K562 (cell line): Measurements from ENCODE around the gene MCEMP1. TPM values are rescaled to one million over a fixed set of nuclear protein-coding genes. Genes with fewer than 3 reads are reported as not detected.

Source experiments
- CAMTA2 ChIP-seq: fragments of 250-450 bp; sonication (Bioruptor Pico); conservative IDR thresholded peaks from 2 replicates; pipeline ENCODE4 v1.5.1; 2022
- CXXC5 ChIP-seq: fragments of 250-450 bp; sonication (Bioruptor Pico); IDR thresholded peaks from 2 replicates; pipeline ENCODE4 v1.8.0; 2022; ENCODE audit warnings: inconsistent platforms, mild to moderate bottlenecking, moderate library complexity
- PCBP1 ChIP-seq: fragments of 200-400 bp; formaldehyde crosslinking; IDR thresholded peaks from 2 replicates; pipeline ENCODE4 v1.6.1; 2018; ENCODE audit warnings: mild to moderate bottlenecking, low read depth, low read length; ENCODE audit not compliant: poor library complexity, severe bottlenecking
- PHF8 ChIP-seq: fragments of 200-600 bp; sonication (generic); IDR thresholded peaks from 2 replicates; pipeline ENCODE4 v1.6.1; 2012; ENCODE audit warnings: mixed run types, mild to moderate bottlenecking, inconsistent platforms, low read length, moderate library complexity, borderline replicate concordance
- RB1 ChIP-seq: fragments of 450-650 bp; IDR thresholded peaks from 2 replicates; pipeline ENCODE4 v1.6.1; 2017; ENCODE audit warnings: low read depth, mild to moderate bottlenecking
- SMAD3 ChIP-seq: fragments of 450-650 bp; formaldehyde crosslinking; conservative IDR thresholded peaks from 2 replicates; pipeline ENCODE4 v1.4.0; 2020; ENCODE audit warnings: mild to moderate bottlenecking
- polyA plus RNA-seq, 8 experiments: library from polyadenylated mRNA; depleted of rRNA in 4 of 8; stranded (reverse) in 5 of 8; unstranded in 3 of 8; fragments of >200 nt; fragmentation: Nextera tagmentation in 2 of 8; fragmentation: Illumina TruSeq in 1 of 8; extraction: Ambion mirVana in 2 of 8; extraction: Trizol in 1 of 8; gene quantifications; 2 replicates each; pipeline versions ENCODE4 v1.2.1 to v1.2.3, GENCODE V29; 2011 to 2014; ENCODE audit warnings: inconsistent platforms in 1 of 8, missing spikeins in 1 of 8
- total RNA-seq, 7 experiments: library from RNA; depleted of rRNA in 6 of 7; stranded (reverse); fragments of >200 nt in 6 of 7; fragmentation: Illumina TruSeq in 2 of 7; extraction: Trizol in 2 of 7; gene quantifications; 2 replicates each; pipeline versions ENCODE4 v1.2.1 to v1.2.3, GENCODE V29; 2011 to 2021; ENCODE audit warnings: low replicate concordance in 1 of 7
- TF ChIP-seq, protein P1 (sequence below): sonication (generic); formaldehyde crosslinking; IDR thresholded peaks from 2 replicates; pipeline ENCODE4 v1.8.1; 2023; ENCODE audit warnings: missing genetic modification reagents, mild to moderate bottlenecking, borderline replicate concordance
- TF ChIP-seq, protein P2 (sequence below): fragments of 250-450 bp; sonication (Bioruptor Pico); IDR thresholded peaks from 2 replicates; pipeline ENCODE4 v1.9.0; 2021; ENCODE audit warnings: mild to moderate bottlenecking
- TF ChIP-seq, protein P3 (sequence below): sonication (generic); formaldehyde crosslinking; IDR thresholded peaks from 2 replicates; pipeline ENCODE4 v1.9.0; 2022; ENCODE audit warnings: mild to moderate bottlenecking, missing genetic modification reagents
- TF ChIP-seq, protein P4 (sequence below): fragments of 450-650 bp; IDR thresholded peaks from 2 replicates; pipeline ENCODE4 v1.6.1; 2016; ENCODE audit warnings: mild to moderate bottlenecking, moderate library complexity

MCEMP1 gene
- total and polyA plus RNA-seq, 9 of the 15 experiments (the other 6 are each of a cell fraction or from before 2014, with no cell fraction given) = 0.11 to 1.8 (median 0.51) TPM

DNA sequence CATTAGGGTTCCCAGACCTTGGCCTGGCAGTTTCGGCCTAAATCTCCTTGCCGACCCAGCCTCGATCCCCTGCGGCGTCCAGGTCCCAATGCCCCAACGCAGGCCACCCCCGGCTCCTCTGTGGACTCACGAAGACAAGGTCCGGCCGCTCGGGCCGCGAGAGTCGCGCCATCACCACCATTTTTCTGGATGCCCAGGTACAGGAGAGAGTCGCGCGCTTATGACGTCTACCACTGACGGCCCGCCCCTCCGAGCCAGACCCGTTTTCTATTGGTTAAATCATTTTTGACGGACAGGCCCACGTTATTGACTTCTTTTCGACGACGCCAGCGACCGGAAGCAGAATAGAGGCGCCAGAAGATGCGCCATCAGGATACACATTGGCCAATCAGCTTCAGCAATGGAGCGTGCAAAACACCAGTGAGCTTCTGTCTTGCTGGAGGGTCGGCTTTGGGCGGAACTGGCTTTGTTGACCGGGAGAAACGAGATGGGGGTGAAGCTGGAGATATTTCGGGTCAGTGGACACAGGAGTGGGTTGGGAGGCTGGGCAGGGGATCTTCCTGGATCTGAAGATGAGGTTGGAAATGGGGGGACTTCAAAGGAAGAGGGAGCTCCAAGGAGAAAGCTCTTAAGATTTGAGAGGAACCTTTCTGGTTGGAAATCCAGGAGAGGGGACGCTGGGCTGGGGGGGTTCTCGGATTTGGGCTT is 47.4 kb upstream of the MCEMP1 start, which contains the start of the genes PET100 and XAB2 (continued):
- TF ChIP-seq, protein P1, sequence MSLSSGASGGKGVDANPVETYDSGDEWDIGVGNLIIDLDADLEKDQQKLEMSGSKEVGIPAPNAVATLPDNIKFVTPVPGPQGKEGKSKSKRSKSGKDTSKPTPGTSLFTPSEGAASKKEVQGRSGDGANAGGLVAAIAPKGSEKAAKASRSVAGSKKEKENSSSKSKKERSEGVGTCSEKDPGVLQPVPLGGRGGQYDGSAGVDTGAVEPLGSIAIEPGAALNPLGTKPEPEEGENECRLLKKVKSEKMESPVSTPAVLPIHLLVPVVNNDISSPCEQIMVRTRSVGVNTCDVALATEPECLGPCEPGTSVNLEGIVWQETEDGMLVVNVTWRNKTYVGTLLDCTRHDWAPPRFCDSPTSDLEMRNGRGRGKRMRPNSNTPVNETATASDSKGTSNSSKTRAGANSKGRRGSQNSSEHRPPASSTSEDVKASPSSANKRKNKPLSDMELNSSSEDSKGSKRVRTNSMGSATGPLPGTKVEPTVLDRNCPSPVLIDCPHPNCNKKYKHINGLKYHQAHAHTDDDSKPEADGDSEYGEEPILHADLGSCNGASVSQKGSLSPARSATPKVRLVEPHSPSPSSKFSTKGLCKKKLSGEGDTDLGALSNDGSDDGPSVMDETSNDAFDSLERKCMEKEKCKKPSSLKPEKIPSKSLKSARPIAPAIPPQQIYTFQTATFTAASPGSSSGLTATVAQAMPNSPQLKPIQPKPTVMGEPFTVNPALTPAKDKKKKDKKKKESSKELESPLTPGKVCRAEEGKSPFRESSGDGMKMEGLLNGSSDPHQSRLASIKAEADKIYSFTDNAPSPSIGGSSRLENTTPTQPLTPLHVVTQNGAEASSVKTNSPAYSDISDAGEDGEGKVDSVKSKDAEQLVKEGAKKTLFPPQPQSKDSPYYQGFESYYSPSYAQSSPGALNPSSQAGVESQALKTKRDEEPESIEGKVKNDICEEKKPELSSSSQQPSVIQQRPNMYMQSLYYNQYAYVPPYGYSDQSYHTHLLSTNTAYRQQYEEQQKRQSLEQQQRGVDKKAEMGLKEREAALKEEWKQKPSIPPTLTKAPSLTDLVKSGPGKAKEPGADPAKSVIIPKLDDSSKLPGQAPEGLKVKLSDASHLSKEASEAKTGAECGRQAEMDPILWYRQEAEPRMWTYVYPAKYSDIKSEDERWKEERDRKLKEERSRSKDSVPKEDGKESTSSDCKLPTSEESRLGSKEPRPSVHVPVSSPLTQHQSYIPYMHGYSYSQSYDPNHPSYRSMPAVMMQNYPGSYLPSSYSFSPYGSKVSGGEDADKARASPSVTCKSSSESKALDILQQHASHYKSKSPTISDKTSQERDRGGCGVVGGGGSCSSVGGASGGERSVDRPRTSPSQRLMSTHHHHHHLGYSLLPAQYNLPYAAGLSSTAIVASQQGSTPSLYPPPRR (CRISPR knock-in tag) = no peak
- TF ChIP-seq SMAD3 (CRISPR knock-in tag) (no peak), CAMTA2 (no peak), CXXC5 (CRISPR knock-in tag) (peak; percentile 100), PHF8 (peak; percentile 87; the same call in 1 of the 2 replicates), PCBP1 (no peak), RB1 (peak; percentile 41; the same call in 1 of the 2 replicates)
- TF ChIP-seq, protein P2, sequence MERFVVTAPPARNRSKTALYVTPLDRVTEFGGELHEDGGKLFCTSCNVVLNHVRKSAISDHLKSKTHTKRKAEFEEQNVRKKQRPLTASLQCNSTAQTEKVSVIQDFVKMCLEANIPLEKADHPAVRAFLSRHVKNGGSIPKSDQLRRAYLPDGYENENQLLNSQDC (CRISPR knock-in tag) = no peak
- TF ChIP-seq, protein P3, sequence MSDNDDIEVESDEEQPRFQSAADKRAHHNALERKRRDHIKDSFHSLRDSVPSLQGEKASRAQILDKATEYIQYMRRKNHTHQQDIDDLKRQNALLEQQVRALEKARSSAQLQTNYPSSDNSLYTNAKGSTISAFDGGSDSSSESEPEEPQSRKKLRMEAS (CRISPR knock-in tag) = no peak; the same call in 1 of the 2 replicates
- TF ChIP-seq, protein P4, sequence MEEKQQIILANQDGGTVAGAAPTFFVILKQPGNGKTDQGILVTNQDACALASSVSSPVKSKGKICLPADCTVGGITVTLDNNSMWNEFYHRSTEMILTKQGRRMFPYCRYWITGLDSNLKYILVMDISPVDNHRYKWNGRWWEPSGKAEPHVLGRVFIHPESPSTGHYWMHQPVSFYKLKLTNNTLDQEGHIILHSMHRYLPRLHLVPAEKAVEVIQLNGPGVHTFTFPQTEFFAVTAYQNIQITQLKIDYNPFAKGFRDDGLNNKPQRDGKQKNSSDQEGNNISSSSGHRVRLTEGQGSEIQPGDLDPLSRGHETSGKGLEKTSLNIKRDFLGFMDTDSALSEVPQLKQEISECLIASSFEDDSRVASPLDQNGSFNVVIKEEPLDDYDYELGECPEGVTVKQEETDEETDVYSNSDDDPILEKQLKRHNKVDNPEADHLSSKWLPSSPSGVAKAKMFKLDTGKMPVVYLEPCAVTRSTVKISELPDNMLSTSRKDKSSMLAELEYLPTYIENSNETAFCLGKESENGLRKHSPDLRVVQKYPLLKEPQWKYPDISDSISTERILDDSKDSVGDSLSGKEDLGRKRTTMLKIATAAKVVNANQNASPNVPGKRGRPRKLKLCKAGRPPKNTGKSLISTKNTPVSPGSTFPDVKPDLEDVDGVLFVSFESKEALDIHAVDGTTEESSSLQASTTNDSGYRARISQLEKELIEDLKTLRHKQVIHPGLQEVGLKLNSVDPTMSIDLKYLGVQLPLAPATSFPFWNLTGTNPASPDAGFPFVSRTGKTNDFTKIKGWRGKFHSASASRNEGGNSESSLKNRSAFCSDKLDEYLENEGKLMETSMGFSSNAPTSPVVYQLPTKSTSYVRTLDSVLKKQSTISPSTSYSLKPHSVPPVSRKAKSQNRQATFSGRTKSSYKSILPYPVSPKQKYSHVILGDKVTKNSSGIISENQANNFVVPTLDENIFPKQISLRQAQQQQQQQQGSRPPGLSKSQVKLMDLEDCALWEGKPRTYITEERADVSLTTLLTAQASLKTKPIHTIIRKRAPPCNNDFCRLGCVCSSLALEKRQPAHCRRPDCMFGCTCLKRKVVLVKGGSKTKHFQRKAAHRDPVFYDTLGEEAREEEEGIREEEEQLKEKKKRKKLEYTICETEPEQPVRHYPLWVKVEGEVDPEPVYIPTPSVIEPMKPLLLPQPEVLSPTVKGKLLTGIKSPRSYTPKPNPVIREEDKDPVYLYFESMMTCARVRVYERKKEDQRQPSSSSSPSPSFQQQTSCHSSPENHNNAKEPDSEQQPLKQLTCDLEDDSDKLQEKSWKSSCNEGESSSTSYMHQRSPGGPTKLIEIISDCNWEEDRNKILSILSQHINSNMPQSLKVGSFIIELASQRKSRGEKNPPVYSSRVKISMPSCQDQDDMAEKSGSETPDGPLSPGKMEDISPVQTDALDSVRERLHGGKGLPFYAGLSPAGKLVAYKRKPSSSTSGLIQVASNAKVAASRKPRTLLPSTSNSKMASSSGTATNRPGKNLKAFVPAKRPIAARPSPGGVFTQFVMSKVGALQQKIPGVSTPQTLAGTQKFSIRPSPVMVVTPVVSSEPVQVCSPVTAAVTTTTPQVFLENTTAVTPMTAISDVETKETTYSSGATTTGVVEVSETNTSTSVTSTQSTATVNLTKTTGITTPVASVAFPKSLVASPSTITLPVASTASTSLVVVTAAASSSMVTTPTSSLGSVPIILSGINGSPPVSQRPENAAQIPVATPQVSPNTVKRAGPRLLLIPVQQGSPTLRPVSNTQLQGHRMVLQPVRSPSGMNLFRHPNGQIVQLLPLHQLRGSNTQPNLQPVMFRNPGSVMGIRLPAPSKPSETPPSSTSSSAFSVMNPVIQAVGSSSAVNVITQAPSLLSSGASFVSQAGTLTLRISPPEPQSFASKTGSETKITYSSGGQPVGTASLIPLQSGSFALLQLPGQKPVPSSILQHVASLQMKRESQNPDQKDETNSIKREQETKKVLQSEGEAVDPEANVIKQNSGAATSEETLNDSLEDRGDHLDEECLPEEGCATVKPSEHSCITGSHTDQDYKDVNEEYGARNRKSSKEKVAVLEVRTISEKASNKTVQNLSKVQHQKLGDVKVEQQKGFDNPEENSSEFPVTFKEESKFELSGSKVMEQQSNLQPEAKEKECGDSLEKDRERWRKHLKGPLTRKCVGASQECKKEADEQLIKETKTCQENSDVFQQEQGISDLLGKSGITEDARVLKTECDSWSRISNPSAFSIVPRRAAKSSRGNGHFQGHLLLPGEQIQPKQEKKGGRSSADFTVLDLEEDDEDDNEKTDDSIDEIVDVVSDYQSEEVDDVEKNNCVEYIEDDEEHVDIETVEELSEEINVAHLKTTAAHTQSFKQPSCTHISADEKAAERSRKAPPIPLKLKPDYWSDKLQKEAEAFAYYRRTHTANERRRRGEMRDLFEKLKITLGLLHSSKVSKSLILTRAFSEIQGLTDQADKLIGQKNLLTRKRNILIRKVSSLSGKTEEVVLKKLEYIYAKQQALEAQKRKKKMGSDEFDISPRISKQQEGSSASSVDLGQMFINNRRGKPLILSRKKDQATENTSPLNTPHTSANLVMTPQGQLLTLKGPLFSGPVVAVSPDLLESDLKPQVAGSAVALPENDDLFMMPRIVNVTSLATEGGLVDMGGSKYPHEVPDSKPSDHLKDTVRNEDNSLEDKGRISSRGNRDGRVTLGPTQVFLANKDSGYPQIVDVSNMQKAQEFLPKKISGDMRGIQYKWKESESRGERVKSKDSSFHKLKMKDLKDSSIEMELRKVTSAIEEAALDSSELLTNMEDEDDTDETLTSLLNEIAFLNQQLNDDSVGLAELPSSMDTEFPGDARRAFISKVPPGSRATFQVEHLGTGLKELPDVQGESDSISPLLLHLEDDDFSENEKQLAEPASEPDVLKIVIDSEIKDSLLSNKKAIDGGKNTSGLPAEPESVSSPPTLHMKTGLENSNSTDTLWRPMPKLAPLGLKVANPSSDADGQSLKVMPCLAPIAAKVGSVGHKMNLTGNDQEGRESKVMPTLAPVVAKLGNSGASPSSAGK = no peak
